ENCODE data around the gene LRP1-AS. TPM values are rescaled to one million over a fixed set of nuclear protein-coding genes. Genes with fewer than 3 reads are reported as not detected.

LRP1-AS gene
- total RNA-seq, 1 donor = not detected

DNA sequence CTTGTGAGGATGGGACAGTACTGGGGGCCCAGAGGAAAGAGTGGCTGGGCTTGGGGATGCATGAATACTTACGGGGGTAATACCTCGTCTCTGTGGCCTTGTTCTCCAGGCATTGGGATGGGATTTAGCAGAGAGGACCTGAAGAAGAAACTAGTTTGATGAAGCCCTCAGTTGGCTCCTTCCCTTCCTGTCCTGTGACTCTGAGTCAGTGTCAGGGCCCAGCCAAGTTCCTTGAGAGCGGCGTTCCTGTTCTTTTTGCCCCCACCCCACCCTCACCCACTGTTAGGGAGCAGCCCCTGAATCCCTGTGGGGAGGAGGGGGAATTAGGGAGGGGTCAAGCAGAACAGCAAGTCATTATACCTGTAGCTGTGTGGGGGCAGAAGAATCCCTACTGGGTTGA is 5.2 kb upstream of the LRP1-AS start:
- DNase-seq (ENCODE audit: low read depth) = peak; percentile 89
- peak overlapping the region; percentile 9 for H3K4me3 ChIP-seq (ENCODE audit: low read depth, low read length)
- TF ChIP-seq, protein P1, sequence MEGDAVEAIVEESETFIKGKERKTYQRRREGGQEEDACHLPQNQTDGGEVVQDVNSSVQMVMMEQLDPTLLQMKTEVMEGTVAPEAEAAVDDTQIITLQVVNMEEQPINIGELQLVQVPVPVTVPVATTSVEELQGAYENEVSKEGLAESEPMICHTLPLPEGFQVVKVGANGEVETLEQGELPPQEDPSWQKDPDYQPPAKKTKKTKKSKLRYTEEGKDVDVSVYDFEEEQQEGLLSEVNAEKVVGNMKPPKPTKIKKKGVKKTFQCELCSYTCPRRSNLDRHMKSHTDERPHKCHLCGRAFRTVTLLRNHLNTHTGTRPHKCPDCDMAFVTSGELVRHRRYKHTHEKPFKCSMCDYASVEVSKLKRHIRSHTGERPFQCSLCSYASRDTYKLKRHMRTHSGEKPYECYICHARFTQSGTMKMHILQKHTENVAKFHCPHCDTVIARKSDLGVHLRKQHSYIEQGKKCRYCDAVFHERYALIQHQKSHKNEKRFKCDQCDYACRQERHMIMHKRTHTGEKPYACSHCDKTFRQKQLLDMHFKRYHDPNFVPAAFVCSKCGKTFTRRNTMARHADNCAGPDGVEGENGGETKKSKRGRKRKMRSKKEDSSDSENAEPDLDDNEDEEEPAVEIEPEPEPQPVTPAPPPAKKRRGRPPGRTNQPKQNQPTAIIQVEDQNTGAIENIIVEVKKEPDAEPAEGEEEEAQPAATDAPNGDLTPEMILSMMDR (IDR thresholded peaks at IDR 0.05; ENCODE audit: insufficient read depth, low read length) = no peak

DNA sequence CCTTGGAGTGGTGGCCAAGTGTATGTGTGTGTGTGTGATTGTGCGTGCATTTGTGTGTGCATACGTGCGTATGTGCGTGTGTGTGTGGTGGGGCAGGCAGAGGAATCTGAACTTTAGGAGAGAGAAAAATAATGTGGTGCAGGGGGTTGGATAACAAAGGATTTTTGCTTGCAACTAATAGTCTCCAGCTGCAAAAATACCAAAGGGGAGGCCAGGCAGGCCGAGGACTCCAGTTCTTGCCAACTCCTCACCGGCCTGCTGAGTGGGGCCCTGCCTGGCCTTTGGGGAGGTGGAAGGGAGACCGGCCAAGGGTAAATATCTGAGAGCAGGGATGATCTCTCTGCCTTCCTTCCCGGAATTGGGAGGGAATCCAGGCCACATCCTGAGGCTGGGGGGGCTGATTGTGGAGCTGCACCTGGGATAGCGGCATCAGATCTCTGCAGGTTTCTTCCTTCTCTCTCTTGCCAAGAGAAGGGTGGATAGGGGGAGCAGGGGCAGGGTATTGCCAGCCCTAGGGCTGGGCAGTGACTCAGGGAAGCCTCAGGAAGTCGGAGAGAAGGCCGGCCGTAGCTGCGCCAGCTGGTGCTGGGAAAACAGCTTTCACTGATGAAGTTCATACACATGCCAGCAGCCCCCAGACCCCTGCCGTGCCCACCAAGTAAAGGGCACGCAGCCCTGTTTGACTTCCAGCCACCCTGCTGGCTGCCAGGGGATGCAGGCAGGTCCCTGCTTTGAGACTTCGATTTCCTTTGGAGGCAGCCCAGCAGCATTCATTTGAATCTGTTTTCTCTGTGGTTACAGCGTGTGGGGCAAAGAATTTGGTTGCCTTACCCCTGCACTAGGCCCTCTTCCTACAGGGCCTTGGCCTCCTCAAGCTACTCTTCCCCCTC is 4.6 kb upstream of the LRP1-AS start:
- H3K4me3 ChIP-seq (ENCODE audit: low read depth, low read length) = peak overlapping the region; percentile 37
- DNase-seq (ENCODE audit: low read depth) = peak; percentile 97
- TF ChIP-seq, protein P1 (IDR thresholded peaks at IDR 0.05; ENCODE audit: insufficient read depth, low read length) = no peak

DNA sequence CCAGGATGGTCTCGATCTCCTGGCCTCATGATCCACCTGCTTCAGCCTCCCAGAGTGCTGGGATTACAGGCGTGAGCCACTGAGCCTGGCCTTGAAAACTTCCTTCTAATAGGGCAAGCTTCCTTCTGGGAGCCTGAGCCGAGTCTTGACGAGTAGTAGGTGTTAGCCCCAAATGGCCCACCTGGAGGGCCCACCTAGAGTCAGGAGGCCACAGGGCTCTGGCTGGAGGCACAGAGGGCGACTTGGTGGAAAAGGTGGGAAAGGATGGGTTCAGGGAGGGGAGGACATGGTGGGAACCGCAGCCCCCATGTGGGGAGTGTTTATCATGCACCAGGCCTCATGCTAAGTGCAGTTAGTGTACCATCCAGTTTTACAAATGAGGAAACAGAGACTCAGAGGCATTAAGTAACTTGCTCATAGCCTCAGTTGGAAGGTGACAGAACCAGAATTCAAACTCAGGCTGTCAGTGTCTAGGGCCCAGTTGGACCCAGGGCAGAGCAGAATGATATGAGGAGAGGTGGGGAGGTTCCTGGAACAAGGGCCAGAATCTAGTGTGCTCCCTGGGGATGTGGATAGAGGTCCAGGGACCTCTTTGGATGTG is 3.1 kb upstream of the LRP1-AS start:
- no peak overlapping the region for H3K4me3 ChIP-seq (ENCODE audit: low read depth, low read length)
- no peak for DNase-seq (ENCODE audit: low read depth)
- TF ChIP-seq, protein P1 (IDR thresholded peaks at IDR 0.05; ENCODE audit: insufficient read depth, low read length) = no peak

DNA sequence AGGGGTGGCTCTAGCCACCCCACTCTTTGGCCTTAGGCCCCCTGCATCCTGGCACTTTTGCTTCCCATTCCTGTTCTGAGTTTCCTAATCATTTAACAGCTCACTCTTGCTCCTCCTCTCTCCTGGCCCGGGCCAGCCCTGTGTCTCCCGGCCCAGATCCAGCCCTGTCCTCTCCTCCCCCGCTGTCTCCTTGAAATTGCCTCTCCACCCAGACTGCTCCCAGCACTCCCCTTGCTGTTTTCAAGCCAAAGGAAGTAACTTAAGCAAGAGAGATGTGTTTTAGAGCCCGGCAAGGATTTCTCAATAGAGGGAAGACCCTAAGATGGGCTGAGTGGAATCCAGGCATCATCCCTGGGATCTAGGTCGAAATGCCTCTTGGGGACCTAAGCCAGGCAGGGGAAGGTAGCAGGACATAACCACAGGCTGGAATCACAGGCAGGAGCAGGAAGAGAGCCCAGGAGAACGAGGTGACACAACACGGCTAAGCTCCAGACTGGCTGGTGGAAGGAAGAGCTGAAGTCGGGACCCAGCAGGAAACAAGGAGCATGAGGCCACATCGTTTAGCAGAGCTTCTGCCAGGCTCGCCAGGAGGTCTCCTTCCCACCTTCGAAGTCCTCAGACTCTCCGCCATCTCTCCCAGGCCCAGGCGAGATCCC is 2.0 kb upstream of the LRP1-AS start:
- TF ChIP-seq, protein P1 (IDR thresholded peaks at IDR 0.05; ENCODE audit: insufficient read depth, low read length) = no peak
- H3K4me3 ChIP-seq (ENCODE audit: low read depth, low read length) = peak overlapping the region; percentile 38
- peak; percentile 94 for DNase-seq (ENCODE audit: low read depth)

DNA sequence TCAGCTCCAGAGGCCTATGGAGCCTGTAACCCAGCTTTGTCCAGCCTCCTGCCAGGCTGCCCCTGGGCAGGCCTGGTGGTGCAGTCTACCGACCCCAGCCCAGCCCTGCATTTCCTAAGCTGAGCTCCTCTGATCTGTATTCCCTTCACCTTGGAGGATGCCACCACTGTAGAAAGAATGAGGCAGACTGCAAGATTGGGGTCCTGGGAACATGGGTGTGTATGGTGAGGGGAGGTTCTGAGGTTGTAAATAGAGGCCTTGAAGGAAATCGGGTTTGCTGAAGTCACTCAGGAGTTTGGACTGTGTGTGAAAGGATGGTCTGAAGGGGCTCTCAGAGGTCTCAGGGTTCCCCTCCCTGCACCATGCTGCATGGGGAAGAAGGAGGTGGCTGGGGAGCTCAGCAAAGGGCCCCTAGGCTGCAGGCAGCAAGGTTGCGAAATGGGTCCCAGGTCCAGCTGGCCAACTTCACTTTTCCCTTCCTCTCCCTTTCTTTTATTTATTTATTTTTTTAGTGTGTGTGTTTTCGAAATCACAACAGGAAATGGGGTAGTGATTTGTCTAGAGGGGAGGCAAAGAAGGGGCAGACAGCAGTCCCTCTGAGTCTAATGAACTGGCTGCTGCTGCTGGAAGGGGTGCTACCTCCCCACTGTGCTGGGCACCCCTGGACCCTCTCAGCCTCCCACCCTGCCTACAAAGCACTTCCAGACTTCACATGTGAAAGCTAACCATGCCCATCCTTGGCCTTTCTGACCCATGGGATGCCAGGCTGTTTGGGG is 1.2 kb upstream of the LRP1-AS start:
- DNase-seq (ENCODE audit: low read depth) = peak; percentile 87
- H3K4me3 ChIP-seq (ENCODE audit: low read depth, low read length) = peak overlapping the region; percentile 38
- TF ChIP-seq, protein P1 (IDR thresholded peaks at IDR 0.05; ENCODE audit: insufficient read depth, low read length) = no peak

DNA sequence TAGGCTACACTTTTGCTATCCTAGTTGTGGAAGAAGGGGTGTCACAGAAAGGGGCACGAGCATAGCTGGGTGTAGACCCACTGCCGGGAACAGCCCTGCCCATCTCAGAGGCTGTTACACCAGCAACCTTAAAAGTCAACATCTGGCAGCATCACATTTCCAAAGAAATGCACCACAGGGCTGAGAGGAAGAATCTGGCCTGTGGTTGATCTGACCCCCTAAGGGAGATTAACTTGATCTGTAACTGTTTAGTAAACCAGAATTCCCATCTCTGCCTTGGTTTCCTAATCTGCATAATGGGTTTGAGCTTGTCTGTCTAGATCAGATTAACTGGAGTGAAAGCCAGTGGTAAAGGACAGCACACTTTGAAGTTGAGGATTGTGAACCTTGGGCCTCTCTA is 1.3 kb downstream of the LRP1-AS start:
- TF ChIP-seq, protein P1 (IDR thresholded peaks at IDR 0.05; ENCODE audit: insufficient read depth, low read length) = no peak
- H3K4me3 ChIP-seq (ENCODE audit: low read depth, low read length) = no peak overlapping the region
- DNase-seq (ENCODE audit: low read depth) = peak; percentile 63

Measured in fibroblast of the aortic adventitia (primary cell).